PFSK-1 (cell line): ENCODE results near the gene PARD3B.

ENCODE experiments used
- POLR2AphosphoS5 ChIP-seq: IDR thresholded peaks from 2 replicates; pipeline ENCODE4 v1.6.1; 2012; ENCODE audit warnings: low read depth, mild to moderate bottlenecking, control low read depth, low read length, moderate library complexity
- SIN3A ChIP-seq: IDR thresholded peaks from 2 replicates; pipeline ENCODE4 v1.6.1; 2012; ENCODE audit warnings: mild to moderate bottlenecking, low read length, moderate library complexity, borderline replicate concordance; ENCODE audit not compliant: insufficient read depth

- TF ChIP-seq POLR2AphosphoS5 (no peak), SIN3A (no peak)
Observed at GRCh38 chr2:204643326-204643725, 98.1 kb downstream of the PARD3B start.
